Loucy (cell line): ENCODE measurements around the gene HPSE2.
"Not testable (repeated sequence)": the region's sequence is repeated elsewhere in the genome, so short reads cannot be mapped to it uniquely, and the experiment has no call there.

Experiments used
- H2AFZ ChIP-seq: fragments of 200-600 bp; sonication (generic); 2 replicates; pipeline ENCODE4 v1.6.0; 2016; ENCODE audit warnings: antibody characterized with exemption, mild to moderate bottlenecking, low read length, moderate library complexity
- H3F3A ChIP-seq: fragments of 200-600 bp; 2 replicates; pipeline ENCODE4 v1.6.0; 2016; ENCODE audit warnings: antibody characterized with exemption, low read depth, mild to moderate bottlenecking
- H3K27me3 ChIP-seq: fragments of 200-600 bp; sonication (generic); 2 replicates; pipeline ENCODE4 v1.6.1; 2014; ENCODE audit warnings: low read length, mild to moderate bottlenecking; ENCODE audit not compliant: insufficient read depth, poor library complexity, severe bottlenecking
- H3K36me3 ChIP-seq: fragments of 200-600 bp; sonication (generic); 2 replicates; pipeline ENCODE4 v1.6.1; 2016; ENCODE audit warnings: low read length; ENCODE audit not compliant: insufficient read depth
- H3K4me1 ChIP-seq: fragments of 200-600 bp; sonication (generic); 2 replicates; pipeline ENCODE4 v1.5.1; 2014; ENCODE audit warnings: low read length, mild to moderate bottlenecking; ENCODE audit not compliant: insufficient read depth, poor library complexity, severe bottlenecking
- H3K4me2 ChIP-seq: fragments of 200-600 bp; sonication (generic); 2 replicates; pipeline ENCODE4 v1.6.0; 2014; ENCODE audit warnings: antibody characterized with exemption, low read length, low read depth, mild to moderate bottlenecking; ENCODE audit not compliant: poor library complexity, severe bottlenecking
- H3K4me3 ChIP-seq: fragments of 200-600 bp; sonication (generic); 2 replicates; pipeline ENCODE4 v1.5.1; 2014; ENCODE audit warnings: low read length, mild to moderate bottlenecking, mixed read lengths; ENCODE audit not compliant: poor library complexity, severe bottlenecking
- H3K79me2 ChIP-seq: fragments of 200-600 bp; sonication (generic); 2 replicates; pipeline ENCODE4 v1.6.1; 2014; ENCODE audit warnings: low read length; ENCODE audit not compliant: insufficient read depth
- H3K9ac ChIP-seq: fragments of 200-600 bp; sonication (generic); 2 replicates; pipeline ENCODE4 v1.6.0; 2014; ENCODE audit warnings: mild to moderate bottlenecking, low read depth, low read length, moderate library complexity; ENCODE audit not compliant: poor library complexity, severe bottlenecking
- H3K9me2 ChIP-seq: fragments of 200-600 bp; sonication (generic); replicated peaks from 2 replicates; pipeline ENCODE4 v1.6.1; 2016; ENCODE audit warnings: low read depth, low read length, mixed read lengths
- H3K9me3 ChIP-seq: fragments of 200-600 bp; sonication (generic); 2 replicates; pipeline ENCODE4 v1.6.1; 2014; ENCODE audit warnings: mild to moderate bottlenecking, antibody characterized with exemption, low read length, low read depth; ENCODE audit not compliant: insufficient read depth
- H4K20me1 ChIP-seq: fragments of 200-600 bp; sonication (generic); 2 replicates; pipeline ENCODE4 v1.6.0; 2014; ENCODE audit warnings: antibody characterized with exemption, low read length, mild to moderate bottlenecking; ENCODE audit not compliant: insufficient read depth, poor library complexity, severe bottlenecking
- CTCF ChIP-seq: fragments of 200-600 bp; sonication (generic); conservative IDR thresholded peaks from 2 replicates; pipeline ENCODE4 v1.5.1; 2014; ENCODE audit warnings: mild to moderate bottlenecking, antibody characterized with exemption, low read length
- EZH2phosphoT487 ChIP-seq: fragments of 200-600 bp; IDR thresholded peaks from 2 replicates; pipeline ENCODE4 v1.6.1; 2018; ENCODE audit warnings: antibody characterized with exemption, mild to moderate bottlenecking, moderate library complexity, borderline replicate concordance

The HPSE2 gene

GRCh38 chr10:99161165-99161564, 74.5 kb downstream of the HPSE2 start:
- Histone ChIP-seq H2AFZ (no peak overlapping the region), H3K4me3 (no peak overlapping the region), H3K36me3 (no peaks in the 10 kb centered on the region), H3K9me3 (no peaks in the 10 kb centered on the region), H3K9ac (no peak overlapping the region), H3K4me2 (no peak overlapping the region), H3K79me2 (no peaks in the 10 kb centered on the region), H4K20me1 (no peaks in the 10 kb centered on the region), H3K4me1 (no peaks in the 10 kb centered on the region), H3K9me2 (no peaks in the 10 kb centered on the region), H3F3A (no peaks in the 10 kb centered on the region), H3K27me3 (no peaks in the 10 kb centered on the region)
- TF ChIP-seq CTCF (no peak), EZH2phosphoT487 (no peak)

- Histone ChIP-seq H3K9me3 (no peaks in the 10 kb centered on the region), H3K79me2 (no peaks in the 10 kb centered on the region), H3K9ac (no peak overlapping the region), H3K9me2 (no peaks in the 10 kb centered on the region), H3K27me3 (no peaks in the 10 kb centered on the region), H2AFZ (no peak overlapping the region), H3K36me3 (no peaks in the 10 kb centered on the region), H3F3A (no peaks in the 10 kb centered on the region), H3K4me1 (no peaks in the 10 kb centered on the region), H3K4me2 (no peak overlapping the region), H3K4me3 (no peak overlapping the region), H4K20me1 (no peaks in the 10 kb centered on the region)
- no peak for TF ChIP-seq CTCF
- no peak for TF ChIP-seq EZH2phosphoT487
Observed at GRCh38 chr10:99143651-99144050, 92.0 kb downstream of the HPSE2 start.

GRCh38 chr10:99143011-99143410, 92.6 kb downstream of the HPSE2 start:
- Histone ChIP-seq H3K9me3 (no peaks in the 10 kb centered on the region), H4K20me1 (no peaks in the 10 kb centered on the region)
- TF ChIP-seq CTCF: no peak
- no peak for TF ChIP-seq EZH2phosphoT487

GRCh38 chr10:99132897-99133296, 102.8 kb downstream of the HPSE2 start:
- not testable (repeated sequence) for H2AFZ ChIP-seq, H3K9me3 ChIP-seq, H3K27me3 ChIP-seq, H4K20me1 ChIP-seq, H3K4me3 ChIP-seq, H3K9ac ChIP-seq, H3K4me2 ChIP-seq, H3K36me3 ChIP-seq, H3K79me2 ChIP-seq, H3K9me2 ChIP-seq, H3K4me1 ChIP-seq, H3F3A ChIP-seq

More at GRCh38 chr10:99143011-99143410, 92.6 kb downstream of the HPSE2 start:
- Histone ChIP-seq H3F3A (no peaks in the 10 kb centered on the region), H3K79me2 (no peaks in the 10 kb centered on the region), H3K9me2 (no peaks in the 10 kb centered on the region), H2AFZ (no peak overlapping the region), H3K4me2 (no peak overlapping the region), H3K27me3 (no peaks in the 10 kb centered on the region), H3K36me3 (no peaks in the 10 kb centered on the region), H3K9ac (no peak overlapping the region), H3K4me3 (no peak overlapping the region), H3K4me1 (no peaks in the 10 kb centered on the region)
